Ovary (tissue), 9 donors: ENCODE data around the gene SNAP47. TPM values are rescaled to one million over a fixed set of nuclear protein-coding genes. Genes with fewer than 3 reads are reported as not detected.

Source experiments
- DNase-seq, 5 donors: peaks; one replicate each; pipeline ENCODE4 v3.0.0-alpha.2; 2019 to 2020
- H3K27ac ChIP-seq, 2 donors: fragments of 200-600 bp; one replicate each; pipeline versions ENCODE4 v1.5.1 to v1.8.0; 2019 to 2022
- H3K27me3 ChIP-seq: fragments of 200-600 bp; one replicate; pipeline ENCODE4 v1.8.0; 2022
- H3K36me3 ChIP-seq: fragments of 200-600 bp; sonication (generic); one replicate; pipeline ENCODE4 v1.5.1; 2019
- H3K4me1 ChIP-seq: one replicate; pipeline ENCODE4 v1.8.1; 2013; ENCODE audit warnings: mild to moderate bottlenecking, moderate library complexity; ENCODE audit not compliant: insufficient read depth
- H3K4me3 ChIP-seq: fragments of 200-600 bp; sonication (generic); one replicate; pipeline ENCODE4 v1.5.1; 2017
- H3K9me3 ChIP-seq, 2 donors: fragments of 200-600 bp in 1 of 2; sonication (generic) in 1 of 2; one replicate each; pipeline versions ENCODE4 v1.5.1 to v1.8.1; 2013 to 2019; ENCODE audit warnings: mild to moderate bottlenecking in 1 of 2, moderate library complexity in 1 of 2
- EP300 ChIP-seq: sonication (generic); formaldehyde crosslinking; IDR thresholded peaks from one replicate; pipeline ENCODE4 v1.6.1; 2017; ENCODE audit warnings: antibody characterized with exemption
- POLR2A ChIP-seq: fragments of 450-650 bp; IDR thresholded peaks from one replicate; pipeline ENCODE4 v1.6.1; 2017; ENCODE audit warnings: antibody characterized with exemption, mild to moderate bottlenecking, moderate library complexity
- WGBS, 3 donors: extraction: QIAGEN DNeasy Blood & Tissue Kit in 1 of 3; methylation state at CpG; one replicate each; pipeline versions ENCODE4 v1.1.5 to v1.1.7; 2013 to 2017; 5-methylcytosine and 5-hydroxymethylcytosine counted together
- intact Hi-C, 4 donors: fragments of 100-400 bp; cut with DNase I; formaldehyde crosslinking; loops; one replicate each; pipeline versions ENCODE4 v1.11.0 to v1.15.1; 2022 to 2023
- polyA plus RNA-seq, 2 donors: library from polyadenylated mRNA; stranded (reverse); fragments of 200-250 nt in 1 of 2; fragments of 350-450 nt in 1 of 2; fragmentation: Illumina TruSeq in 1 of 2; extraction: RNeasy Lipid Tissue Mini Kit (QIAGEN cat#74804) in 1 of 2; gene quantifications; one replicate each; pipeline ENCODE4 v1.2.3, GENCODE V29; 2013 to 2014
- total RNA-seq, 7 donors: library from RNA; depleted of rRNA in 2 of 7; stranded (reverse); fragments of >200 nt in 2 of 7; fragmentation: NEBNext Ultra II Directional in 3 of 7; extraction: Animal tissue kit (Norgen Biotek cat#: 25700) in 3 of 7; gene quantifications; one replicate each; pipeline versions ENCODE4 v1.1.0 to v1.2.4, GENCODE V29; 2016 to 2023
- TF ChIP-seq, protein P1 (sequence below), 3 donors: fragments of 450-650 bp in 2 of 3; fragments of 200-600 bp in 1 of 3; IDR thresholded peaks; one replicate each; pipeline versions ENCODE4 v1.5.1 to v1.8.0; 2016 to 2022; ENCODE audit warnings: antibody characterized with exemption in 3 of 3, mild to moderate bottlenecking in 1 of 3
- donor health status: DM: no; HTN: no; CAD: no; lungs with moderate emphysema.
- donor health status: DM: no; HTN: no; CAD: no.
- donor health status: Bipolar disorder and iron deficiency.
- donor health status: DM: yes; HTN: yes; CAD: no.
- donor health status: DM: no; HTN: no; CAD: no.
- donor health status: DM: yes; HTN: yes; CAD: no.

The SNAP47 gene
- total and polyA plus RNA-seq, 9 donors = 43.5 to 135 (median 83.9) TPM

DNA sequence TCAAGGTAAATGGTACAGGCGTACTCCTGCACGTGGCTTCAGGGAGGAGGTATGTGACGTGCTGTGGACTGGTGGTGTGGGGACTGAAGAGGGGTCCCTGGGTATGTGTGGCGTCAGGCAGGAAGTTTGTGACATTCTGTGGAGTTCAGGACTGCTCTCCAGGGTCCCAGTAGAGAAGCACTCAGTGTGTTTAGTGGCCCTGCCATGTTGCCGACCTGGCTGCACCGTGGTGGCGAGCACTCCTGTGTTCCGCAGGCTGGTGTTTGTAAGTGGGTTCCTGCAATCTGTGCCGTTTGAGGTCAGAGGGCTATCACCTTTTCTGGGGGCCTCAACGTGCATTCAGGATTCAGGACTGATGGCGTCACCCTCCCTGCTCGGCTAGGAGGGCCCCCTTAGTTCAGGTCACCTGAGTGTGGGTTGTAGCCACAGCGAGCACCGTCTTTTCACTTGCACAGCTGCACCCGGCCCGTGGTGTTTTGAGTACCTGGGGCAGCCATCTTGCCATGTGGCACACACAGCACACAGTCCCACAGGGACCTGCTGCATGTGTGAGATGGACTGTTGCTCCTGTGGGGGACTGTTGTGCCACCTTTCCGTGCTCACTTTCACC, 26.5 kb downstream of the SNAP47 start:
- intact Hi-C loops = loop anchor here (2.0 to 10.0 kb wide), 2 partner anchors 183 to 185 kb away; partner anchors contain the start of gene WNT9A (in 4 of the 4)
- H3K4me1 ChIP-seq = peaks cover 2% of the 10 kb centered on the region
- TF ChIP-seq EP300 (no peak), POLR2A (no peak)
- TF ChIP-seq, protein P1, sequence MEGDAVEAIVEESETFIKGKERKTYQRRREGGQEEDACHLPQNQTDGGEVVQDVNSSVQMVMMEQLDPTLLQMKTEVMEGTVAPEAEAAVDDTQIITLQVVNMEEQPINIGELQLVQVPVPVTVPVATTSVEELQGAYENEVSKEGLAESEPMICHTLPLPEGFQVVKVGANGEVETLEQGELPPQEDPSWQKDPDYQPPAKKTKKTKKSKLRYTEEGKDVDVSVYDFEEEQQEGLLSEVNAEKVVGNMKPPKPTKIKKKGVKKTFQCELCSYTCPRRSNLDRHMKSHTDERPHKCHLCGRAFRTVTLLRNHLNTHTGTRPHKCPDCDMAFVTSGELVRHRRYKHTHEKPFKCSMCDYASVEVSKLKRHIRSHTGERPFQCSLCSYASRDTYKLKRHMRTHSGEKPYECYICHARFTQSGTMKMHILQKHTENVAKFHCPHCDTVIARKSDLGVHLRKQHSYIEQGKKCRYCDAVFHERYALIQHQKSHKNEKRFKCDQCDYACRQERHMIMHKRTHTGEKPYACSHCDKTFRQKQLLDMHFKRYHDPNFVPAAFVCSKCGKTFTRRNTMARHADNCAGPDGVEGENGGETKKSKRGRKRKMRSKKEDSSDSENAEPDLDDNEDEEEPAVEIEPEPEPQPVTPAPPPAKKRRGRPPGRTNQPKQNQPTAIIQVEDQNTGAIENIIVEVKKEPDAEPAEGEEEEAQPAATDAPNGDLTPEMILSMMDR (IDR thresholded peaks at IDR 0.05) = no peak
- no peaks in the 10 kb centered on the region for H3K9me3 ChIP-seq
- 78 to 85% (median 81%) methylated on average over 12 to 17 of the region's 17 CpGs for WGBS, 3 donors
- no peaks in the 10 kb centered on the region for H3K27me3 ChIP-seq
- no peaks in the 10 kb centered on the region for H3K36me3 ChIP-seq
- H3K27ac ChIP-seq = peak overlapping the region in 1 of 2 donors; percentile 54
- DNase-seq = no peak
- no peak overlapping the region for H3K4me3 ChIP-seq

DNA sequence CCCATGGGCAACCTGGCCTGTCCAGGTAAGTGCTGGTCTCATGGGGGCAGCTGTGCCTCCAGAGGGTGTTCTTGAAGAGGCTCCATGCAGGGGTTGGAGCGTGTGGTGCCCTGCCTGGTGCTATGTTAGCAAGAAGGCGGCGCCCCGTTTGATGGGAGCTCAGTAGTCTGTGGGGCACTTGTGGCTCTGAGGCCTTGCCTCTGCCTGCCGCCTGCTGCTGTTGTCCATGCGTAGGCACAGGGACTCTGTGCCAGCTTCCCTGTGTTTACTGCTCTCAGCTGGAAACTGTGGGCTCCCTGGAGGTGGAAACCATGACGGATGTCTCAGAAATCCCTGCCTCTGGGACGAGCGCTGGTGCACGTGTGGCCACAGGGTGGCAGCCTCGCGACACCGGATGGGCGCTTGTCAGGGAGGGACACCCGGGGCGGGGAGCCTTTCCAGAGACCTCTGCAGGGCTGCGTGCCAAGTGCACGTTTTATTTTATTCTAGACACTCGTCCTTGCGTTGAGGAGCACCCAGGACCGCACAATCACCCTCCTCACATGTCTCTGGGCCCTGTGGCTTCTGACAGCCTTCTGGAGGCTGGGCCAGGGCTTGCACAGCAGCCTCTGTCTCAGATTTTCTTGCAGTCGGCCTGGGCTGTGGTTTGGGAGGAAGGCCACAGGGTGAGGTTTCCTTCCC, 27.1 kb downstream of the SNAP47 start:
- Histone ChIP-seq H3K27ac (peak overlapping the region in 1 of 2 donors; percentile 54), H3K9me3 (no peaks in the 10 kb centered on the region), H3K36me3 (no peaks in the 10 kb centered on the region), H3K4me1 (peaks cover 2% of the 10 kb centered on the region), H3K4me3 (no peak overlapping the region), H3K27me3 (no peaks in the 10 kb centered on the region)
- DNase-seq = peak; percentile 79 to 89 (median 88)
- 24 to 26% (median 25%) methylated on average over 18 to 22 of the region's 22 CpGs for WGBS, 3 donors
- TF ChIP-seq POLR2A = no peak
- no peak for TF ChIP-seq EP300
- TF ChIP-seq, protein P1 (IDR thresholded peaks at IDR 0.05) = peak; percentile 76 to 87 (median 82)
- intact Hi-C loops = loop anchor here (2.0 to 10.0 kb wide), 2 partner anchors 182 to 184 kb away; partner anchors contain the start of gene WNT9A (in 4 of the 4)

GRCh38 chr1:227763246-227764018, 28.2 kb downstream of the SNAP47 start:
- no peaks in the 10 kb centered on the region for H3K9me3 ChIP-seq
- peaks cover 2% of the 10 kb centered on the region for H3K4me1 ChIP-seq
- TF ChIP-seq POLR2A (no peak), EP300 (no peak)
- TF ChIP-seq, protein P1 (IDR thresholded peaks at IDR 0.05) = no peak
- no peaks in the 10 kb centered on the region for H3K36me3 ChIP-seq
- intact Hi-C loops = loop anchor here (2.0 to 10.0 kb wide), 2 partner anchors 181 to 183 kb away; partner anchors contain the start of gene WNT9A (in 4 of the 4)
- peak overlapping the region in 1 of 2 donors; percentile 13 for H3K27ac ChIP-seq
- no peak overlapping the region for H3K4me3 ChIP-seq
- whole genome bisulfite sequencing, 3 donors = 92 to 95% (median 94%) methylated on average over 15 to 16 of the region's 16 CpGs
- no peaks in the 10 kb centered on the region for H3K27me3 ChIP-seq
- no peak for DNase-seq

- TF ChIP-seq POLR2A = no peak
- TF ChIP-seq, protein P1 (IDR thresholded peaks at IDR 0.05) = no peak
- TF ChIP-seq EP300 = no peak
- intact Hi-C loops = loop anchor here in 1 of 4 donors (10.0 kb wide), 1 partner anchor 181 kb away; the partner anchor contains the start of gene WNT9A
- WGBS, 3 donors = 86 to 87% (median 87%) methylated on average over 7 of the region's 7 CpGs
- Histone ChIP-seq H3K27ac (no peak overlapping the region), H3K27me3 (no peaks in the 10 kb centered on the region), H3K4me3 (no peak overlapping the region), H3K36me3 (no peaks in the 10 kb centered on the region), H3K4me1 (peaks cover 2% of the 10 kb centered on the region), H3K9me3 (no peaks in the 10 kb centered on the region)
- DNase-seq = no peak
Observed at GRCh38 chr1:227764019-227764391, 28.8 kb downstream of the SNAP47 start.
